HAP-1 (cell line): ENCODE measurements around the gene B4GALT2.

Source experiments
- DNase-seq, 2 experiments: peaks; one replicate each; pipeline ENCODE4 v3.0.0-alpha.2; 2016 to 2020; ENCODE audit warnings: low spot score in 2 of 2
- H3K27me3 ChIP-seq: fragments of 250-450 bp; sonication (Bioruptor Pico); 2 replicates; pipeline ENCODE4 v1.5.1; 2020; ENCODE audit warnings: low read depth, mild to moderate bottlenecking, moderate library complexity
- H3K36me3 ChIP-seq: fragments of 250-450 bp; sonication (Bioruptor Pico); replicated peaks from 2 replicates; pipeline ENCODE4 v1.5.1; 2020; ENCODE audit warnings: mild to moderate bottlenecking
- H3K4me1 ChIP-seq: fragments of 250-450 bp; sonication (Bioruptor Pico); 2 replicates; pipeline ENCODE4 v1.5.1; 2020; ENCODE audit warnings: mild to moderate bottlenecking
- H3K4me3 ChIP-seq: fragments of 250-450 bp; sonication (Bioruptor Pico); 2 replicates; pipeline ENCODE4 v1.5.1; 2020; ENCODE audit warnings: mild to moderate bottlenecking, moderate library complexity
- H3K9me3 ChIP-seq: fragments of 250-450 bp; sonication (Bioruptor Pico); 2 replicates; pipeline ENCODE4 v1.5.1; 2020; ENCODE audit warnings: mild to moderate bottlenecking, moderate library complexity
- in situ Hi-C: fragments of 300-500 bp; cut with MboI; formaldehyde crosslinking; loops from 3 replicates; pipeline ENCODE4 v1.14.3; 2020; ENCODE audit warnings: low sequenced_read_pairs, inconsistent platforms, mixed read lengths

The B4GALT2 gene

GRCh38 chr1:44032170-44032790 is 53.3 kb downstream of the B4GALT2 start:
- Histone ChIP-seq H3K4me3 (no peak overlapping the region), H3K4me1 (peaks cover 18% of the 10 kb centered on the region)

GRCh38 chr1:44033041-44033575 is 54.1 kb downstream of the B4GALT2 start:
- no peaks in the 10 kb centered on the region for H3K36me3 ChIP-seq
- H3K4me3 ChIP-seq = no peak overlapping the region
- no peak for DNase-seq
- no peaks in the 10 kb centered on the region for H3K9me3 ChIP-seq
- in situ Hi-C loops = loop anchor here (10.0 to 25.0 kb wide), 2 partner anchors 271 to 508 kb away; no protein-coding TSS in a partner anchor
- H3K27me3 ChIP-seq = no peaks in the 10 kb centered on the region
- peaks cover 18% of the 10 kb centered on the region for H3K4me1 ChIP-seq

More at GRCh38 chr1:44032170-44032790, 53.3 kb downstream of the B4GALT2 start:
- H3K27me3 ChIP-seq = no peaks in the 10 kb centered on the region
- no peaks in the 10 kb centered on the region for H3K36me3 ChIP-seq
- no peak for DNase-seq
- in situ Hi-C loops = loop anchor here (10.0 to 25.0 kb wide), 2 partner anchors 270 to 507 kb away; no protein-coding TSS in a partner anchor
- no peaks in the 10 kb centered on the region for H3K9me3 ChIP-seq

GRCh38 chr1:44033756-44034155 is 54.7 kb downstream of the B4GALT2 start:
- Histone ChIP-seq H3K27me3 (no peaks in the 10 kb centered on the region), H3K9me3 (no peaks in the 10 kb centered on the region), H3K4me1 (peaks cover 18% of the 10 kb centered on the region), H3K36me3 (no peaks in the 10 kb centered on the region), H3K4me3 (no peak overlapping the region)
- DNase-seq = no peak
- in situ Hi-C loops = loop anchor here (10.0 to 25.0 kb wide), 2 partner anchors 271 to 509 kb away; no protein-coding TSS in a partner anchor

- no peak for DNase-seq
- Histone ChIP-seq H3K9me3 (no peaks in the 10 kb centered on the region), H3K36me3 (no peaks in the 10 kb centered on the region), H3K27me3 (no peaks in the 10 kb centered on the region), H3K4me1 (peaks cover 16% of the 10 kb centered on the region), H3K4me3 (no peak overlapping the region)
- in situ Hi-C loops = loop anchor here (10.0 to 25.0 kb wide), 2 partner anchors 272 to 510 kb away; no protein-coding TSS in a partner anchor
Observed at GRCh38 chr1:44034423-44034822, 55.4 kb downstream of the B4GALT2 start.

- in situ Hi-C loops = loop anchor here (10.0 to 25.0 kb wide), 2 partner anchors 273 to 510 kb away; no protein-coding TSS in a partner anchor
- Histone ChIP-seq H3K27me3 (no peaks in the 10 kb centered on the region), H3K9me3 (no peaks in the 10 kb centered on the region), H3K4me1 (peaks cover 13% of the 10 kb centered on the region), H3K4me3 (no peak overlapping the region), H3K36me3 (no peaks in the 10 kb centered on the region)
- DNase-seq = no peak
Observed at GRCh38 chr1:44034976-44035716, 56.1 kb downstream of the B4GALT2 start.

GRCh38 chr1:44035726-44036408 is 56.9 kb downstream of the B4GALT2 start:
- DNase-seq = peak in 1 of 2 experiments; percentile 26

GRCh38 chr1:44036409-44037139 is 57.6 kb downstream of the B4GALT2 start:
- Histone ChIP-seq H3K36me3 (no peaks in the 10 kb centered on the region), H3K4me1 (peaks cover 12% of the 10 kb centered on the region), H3K27me3 (no peaks in the 10 kb centered on the region), H3K9me3 (no peaks in the 10 kb centered on the region), H3K4me3 (no peak overlapping the region)
- peak; percentile 72 to 84 for DNase-seq
- in situ Hi-C loops = loop anchor here (10.0 to 25.0 kb wide), 2 partner anchors 274 to 512 kb away; no protein-coding TSS in a partner anchor

More at GRCh38 chr1:44035726-44036408, 56.9 kb downstream of the B4GALT2 start:
- no peaks in the 10 kb centered on the region for H3K27me3 ChIP-seq
- no peak overlapping the region for H3K4me3 ChIP-seq
- no peaks in the 10 kb centered on the region for H3K9me3 ChIP-seq
- no peaks in the 10 kb centered on the region for H3K36me3 ChIP-seq
- in situ Hi-C loops = loop anchor here (10.0 to 25.0 kb wide), 2 partner anchors 274 to 511 kb away; no protein-coding TSS in a partner anchor
- H3K4me1 ChIP-seq = peaks cover 13% of the 10 kb centered on the region

- Histone ChIP-seq H3K27me3 (no peaks in the 10 kb centered on the region), H3K36me3 (no peaks in the 10 kb centered on the region), H3K9me3 (no peaks in the 10 kb centered on the region), H3K4me1 (peaks cover 8% of the 10 kb centered on the region), H3K4me3 (no peak overlapping the region)
- DNase-seq = no peak
- in situ Hi-C loops = loop anchor here (10.0 to 25.0 kb wide), 2 partner anchors 275 to 512 kb away; no protein-coding TSS in a partner anchor
Observed at GRCh38 chr1:44037154-44037553, 58.1 kb downstream of the B4GALT2 start.

GRCh38 chr1:44038876-44039657 is 60.1 kb downstream of the B4GALT2 start:
- Histone ChIP-seq H3K4me3 (no peak overlapping the region), H3K36me3 (no peaks in the 10 kb centered on the region), H3K4me1 (peaks cover 8% of the 10 kb centered on the region), H3K9me3 (no peaks in the 10 kb centered on the region), H3K27me3 (no peaks in the 10 kb centered on the region)
- in situ Hi-C loops = loop anchor here (10.0 to 25.0 kb wide), 2 partner anchors 277 to 514 kb away; no protein-coding TSS in a partner anchor
- DNase-seq = no peak

- no peak for DNase-seq
- in situ Hi-C loops = loop anchor here (25.0 kb wide), 1 partner anchor 278 kb away; no protein-coding TSS in a partner anchor
Observed at GRCh38 chr1:44040418-44040817, 61.4 kb downstream of the B4GALT2 start.

More at GRCh38 chr1:44040418-44040817, 61.4 kb downstream of the B4GALT2 start:
- H3K27me3 ChIP-seq = no peaks in the 10 kb centered on the region
- H3K4me1 ChIP-seq = peaks cover 8% of the 10 kb centered on the region
- no peaks in the 10 kb centered on the region for H3K9me3 ChIP-seq
- H3K4me3 ChIP-seq = no peak overlapping the region
- H3K36me3 ChIP-seq = no peaks in the 10 kb centered on the region
